NB4 (cell line): ENCODE measurements around the gene SERINC3.
"Not testable (repeated sequence)": the region's sequence is repeated elsewhere in the genome, so short reads cannot be mapped to it uniquely, and the experiment has no call there.

Source experiments
- DNase-seq: peaks from one replicate; pipeline ENCODE4 v3.0.0; 2010; ENCODE audit warnings: low read depth
- H3K4me3 ChIP-seq: one replicate; pipeline ENCODE4 v1.5.1; 2011; ENCODE audit warnings: mild to moderate bottlenecking, low read depth, low read length, moderate library complexity
- CTCF ChIP-seq: IDR thresholded peaks from one replicate; pipeline ENCODE4 v1.5.1; 2012; ENCODE audit warnings: low read depth, low read length
- MYC ChIP-seq: IDR thresholded peaks from 2 replicates; pipeline ENCODE4 v1.6.1; 2011; ENCODE audit warnings: low read depth, low read length
- POLR2A ChIP-seq: IDR thresholded peaks from 2 replicates; pipeline ENCODE4 v1.6.1; 2011; ENCODE audit warnings: mild to moderate bottlenecking; ENCODE audit not compliant: insufficient read length; ENCODE audit errors: extremely low read depth
- TF ChIP-seq, protein P1 (sequence below): IDR thresholded peaks from 2 replicates; pipeline ENCODE4 v1.6.1; 2011; ENCODE audit warnings: low read depth, low read length

Gene SERINC3

GRCh38 chr20:44561876-44562275 is 40.0 kb upstream of the SERINC3 start:
- TF ChIP-seq, protein P1, sequence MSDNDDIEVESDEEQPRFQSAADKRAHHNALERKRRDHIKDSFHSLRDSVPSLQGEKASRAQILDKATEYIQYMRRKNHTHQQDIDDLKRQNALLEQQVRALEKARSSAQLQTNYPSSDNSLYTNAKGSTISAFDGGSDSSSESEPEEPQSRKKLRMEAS = no peak
- no peak for TF ChIP-seq CTCF
- TF ChIP-seq POLR2A = no peak
- no peak for TF ChIP-seq MYC
- H3K4me3 ChIP-seq = no peak overlapping the region
- DNase-seq = no peak

DNA sequence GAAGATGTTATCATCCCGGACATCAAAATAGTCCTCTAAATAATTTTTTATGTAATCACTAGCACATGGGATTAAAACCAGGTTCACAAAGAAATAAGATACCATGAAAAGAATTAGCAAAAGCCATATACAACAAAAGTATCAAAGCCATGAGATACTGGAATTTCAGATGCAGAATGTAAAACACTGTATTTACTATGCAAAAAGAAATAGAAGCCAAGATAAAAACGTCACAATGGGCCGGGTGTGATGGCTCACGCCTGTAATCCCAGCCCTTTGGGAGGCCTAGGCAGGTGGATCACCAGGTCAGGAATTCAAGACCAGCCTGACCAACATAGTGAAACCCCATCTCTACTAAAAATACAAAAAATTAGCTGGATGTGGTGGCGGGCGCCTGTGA is 38.9 kb upstream of the SERINC3 start:
- DNase-seq, H3K4me3 ChIP-seq: not testable (repeated sequence)

- DNase-seq = no peak
- TF ChIP-seq, protein P1 = no peak
- no peak for TF ChIP-seq CTCF
- TF ChIP-seq MYC = no peak
- H3K4me3 ChIP-seq = no peak overlapping the region
Observed at GRCh38 chr20:44560229-44560628, 38.4 kb upstream of the SERINC3 start.

DNA sequence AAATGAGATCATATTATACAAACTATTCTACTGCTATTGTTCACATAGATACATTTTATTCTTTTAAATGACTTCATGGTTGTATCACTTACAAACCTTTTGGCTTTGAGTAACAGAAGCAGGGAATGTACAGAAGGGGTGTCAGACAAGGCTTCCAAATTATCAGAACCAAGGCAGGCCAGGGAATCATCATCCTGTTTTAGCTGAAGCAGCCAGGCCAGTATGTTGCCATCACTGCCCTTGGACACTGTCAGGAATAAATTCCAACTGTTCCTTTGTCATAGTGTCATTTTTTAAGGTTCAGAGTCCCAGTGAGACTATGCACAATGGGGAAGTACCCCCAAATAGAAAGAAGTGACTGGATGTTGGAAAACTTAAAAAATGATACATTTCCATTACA is 37.4 kb upstream of the SERINC3 start:
- TF ChIP-seq POLR2A (no peak), CTCF (no peak), MYC (no peak)
- TF ChIP-seq, protein P1 = no peak
- no peak for DNase-seq
- no peak overlapping the region for H3K4me3 ChIP-seq

- no peak overlapping the region for H3K4me3 ChIP-seq
- DNase-seq = no peak
- TF ChIP-seq MYC (no peak), CTCF (no peak), POLR2A (no peak)
- TF ChIP-seq, protein P1 = no peak
Observed at GRCh38 chr20:44552950-44553908, 31.4 kb upstream of the SERINC3 start.

- no peak for TF ChIP-seq POLR2A
- TF ChIP-seq, protein P1 = no peak
- no peak for TF ChIP-seq CTCF
- no peak for TF ChIP-seq MYC
- DNase-seq = no peak
- H3K4me3 ChIP-seq = no peak overlapping the region
Observed at GRCh38 chr20:44552568-44552949, 30.7 kb upstream of the SERINC3 start.
